Stimulated activated CD8-positive, alpha-beta memory T cell treated with anti-CD3 and anti-CD28 coated beads, Interleukin-4, amount 100 ng/mL, for 4 hours (primary cell): ENCODE measurements around the gene PHPT1.
"Not testable (repeated sequence)": the region's sequence is repeated elsewhere in the genome, so short reads cannot be mapped to it uniquely, and the experiment has no call there.

ENCODE experiments used
- DNase-seq, 2 donors: peaks; one replicate each; pipeline ENCODE4 v3.0.0-alpha.2; 2020; ENCODE audit warnings: low read depth in 2 of 2, low spot score in 1 of 2

The PHPT1 gene

DNA sequence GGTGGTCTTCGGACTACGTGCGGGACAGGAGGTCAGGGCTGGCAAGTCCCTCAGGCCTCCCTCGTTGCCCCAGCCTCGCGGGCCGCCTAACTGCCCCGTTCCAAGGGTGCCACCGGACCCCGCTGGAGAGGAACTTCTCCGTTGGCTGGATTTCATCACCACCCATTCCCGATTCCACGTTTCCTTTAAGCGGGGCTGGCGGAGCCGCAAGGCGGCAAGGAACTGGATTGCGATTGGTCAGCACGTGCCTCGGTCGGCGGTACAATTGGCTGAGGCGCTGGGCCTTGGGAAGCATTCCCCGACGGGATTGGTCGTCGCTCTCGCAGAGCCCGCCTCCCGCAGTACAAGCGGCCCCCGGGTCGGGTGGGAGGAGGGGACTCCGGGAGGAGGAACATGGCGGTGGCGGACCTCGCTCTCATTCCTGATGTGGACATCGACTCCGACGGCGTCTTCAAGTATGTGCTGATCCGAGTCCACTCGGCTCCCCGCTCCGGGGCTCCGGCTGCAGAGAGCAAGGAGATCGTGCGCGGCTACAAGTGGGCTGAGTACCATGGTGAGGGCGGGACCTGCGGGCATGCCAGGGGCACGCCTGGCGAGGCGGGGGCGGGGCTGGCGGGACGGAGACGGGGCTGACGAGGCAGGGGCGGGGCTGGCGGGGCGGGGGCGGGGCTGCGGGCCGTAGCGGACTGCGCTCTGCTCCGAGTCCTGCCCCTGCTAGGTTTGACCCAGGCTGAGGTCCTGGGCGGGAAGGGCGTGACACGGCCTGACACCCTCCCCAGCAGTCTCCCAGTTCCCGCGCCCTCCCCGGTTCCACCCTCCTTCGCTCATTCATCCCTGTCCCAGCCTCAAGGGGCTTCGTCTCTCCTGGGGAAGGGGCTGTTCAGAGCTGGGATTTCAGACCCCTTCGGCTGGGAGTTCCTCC is at the start of gene PHPT1:
Gene PHPT1 (plus strand): TSS at position 372 of the 922 bp plus-strand sequence. CDS start 22 bp downstream, at position 394.
- DNase-seq: peak; percentile 86 to 93

- peak; percentile 72 to 88 for DNase-seq
These were observed 49.2 kb upstream of the PHPT1 start for GRCh38 chr9:136799854-136800657.

- no peak for DNase-seq
These were observed 46.9 kb upstream of the PHPT1 start for GRCh38 chr9:136802321-136802720.

GRCh38 chr9:136803009-136803550 is 46.1 kb upstream of the PHPT1 start:
- DNase-seq: not testable (repeated sequence)

- DNase-seq: no peak
These were observed 45.4 kb upstream of the PHPT1 start for GRCh38 chr9:136803551-136804508.

GRCh38 chr9:136804509-136805206 is 44.6 kb upstream of the PHPT1 start:
- DNase-seq: no peak

GRCh38 chr9:136805207-136805740 is 43.9 kb upstream of the PHPT1 start:
- DNase-seq: no peak

- no peak for DNase-seq
These were observed 43.1 kb upstream of the PHPT1 start for GRCh38 chr9:136806067-136806466.

GRCh38 chr9:136806631-136807201 is 42.5 kb upstream of the PHPT1 start:
- no peak for DNase-seq

DNA sequence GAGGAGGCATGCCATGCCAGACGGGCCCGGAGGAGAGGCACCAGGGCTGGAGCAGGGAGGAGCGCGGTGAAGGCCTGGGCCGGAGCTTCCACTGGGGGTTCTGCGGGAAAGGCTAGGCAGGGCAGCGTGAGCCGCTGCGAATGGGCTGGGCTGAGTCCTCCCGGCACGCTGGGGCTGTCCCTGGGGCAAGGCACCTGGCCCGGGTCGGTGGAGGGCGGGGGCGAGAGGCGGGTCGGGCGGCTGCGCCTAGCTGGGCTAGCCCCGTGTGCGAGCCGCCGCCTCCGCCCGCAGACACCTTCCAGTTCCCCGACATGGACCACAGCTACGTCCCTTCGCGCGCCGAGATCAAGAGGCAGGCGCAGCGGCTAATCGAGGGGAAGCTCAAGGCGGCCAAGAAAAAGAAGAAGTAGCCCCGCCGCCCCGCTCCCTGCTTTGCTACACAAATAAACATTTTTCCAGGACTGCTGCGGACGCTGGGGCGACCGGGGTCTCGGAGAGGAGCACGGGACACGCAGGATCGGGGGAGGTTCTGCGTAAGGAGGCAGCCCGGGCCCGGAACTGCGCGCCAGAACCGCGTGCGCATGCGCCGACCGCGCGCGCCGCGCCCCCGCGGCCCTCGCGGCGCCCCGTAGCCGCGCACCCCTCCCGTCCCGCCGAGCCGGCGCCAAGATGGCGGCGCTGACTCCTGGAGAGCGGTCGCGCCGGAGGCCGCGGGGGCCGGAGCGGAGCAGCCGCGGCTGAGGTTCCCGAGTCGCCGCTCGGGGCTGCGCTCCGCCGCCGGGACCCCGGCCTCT is 41.7 kb upstream of the PHPT1 start, which contains the start of gene RABL6:
Gene RABL6 (plus strand): TSS at position 668 of the 794 bp plus-strand sequence. CDS start 249 bp downstream, outside the sequence.
- peak; percentile 49 to 58 for DNase-seq

GRCh38 chr9:136808075-136808805 is 41.0 kb upstream of the PHPT1 start:
- DNase-seq: peak; percentile 19 to 22

GRCh38 chr9:136808806-136809158 is 40.4 kb upstream of the PHPT1 start:
- DNase-seq: no peak

GRCh38 chr9:136814725-136815421 is 34.3 kb upstream of the PHPT1 start:
- no peak for DNase-seq

DNA sequence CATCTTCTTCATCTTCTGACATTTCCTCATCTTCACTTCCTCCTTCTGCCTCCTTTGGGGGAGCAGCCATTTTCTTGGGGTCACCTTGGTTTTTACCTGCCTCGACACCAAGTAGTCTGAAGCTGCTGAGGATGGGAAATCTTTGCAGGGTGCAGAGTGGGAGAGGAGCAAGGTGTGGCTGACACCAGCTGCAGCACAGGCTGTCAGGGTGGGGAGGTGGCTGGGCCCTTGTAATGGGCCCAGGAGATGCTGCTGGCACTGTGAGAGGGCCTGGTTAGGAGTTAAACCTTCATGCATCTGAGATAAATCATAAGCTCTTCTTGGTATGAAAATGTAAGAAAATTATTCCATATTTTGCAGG is 33.8 kb upstream of the PHPT1 start:
- DNase-seq: no peak

DNA sequence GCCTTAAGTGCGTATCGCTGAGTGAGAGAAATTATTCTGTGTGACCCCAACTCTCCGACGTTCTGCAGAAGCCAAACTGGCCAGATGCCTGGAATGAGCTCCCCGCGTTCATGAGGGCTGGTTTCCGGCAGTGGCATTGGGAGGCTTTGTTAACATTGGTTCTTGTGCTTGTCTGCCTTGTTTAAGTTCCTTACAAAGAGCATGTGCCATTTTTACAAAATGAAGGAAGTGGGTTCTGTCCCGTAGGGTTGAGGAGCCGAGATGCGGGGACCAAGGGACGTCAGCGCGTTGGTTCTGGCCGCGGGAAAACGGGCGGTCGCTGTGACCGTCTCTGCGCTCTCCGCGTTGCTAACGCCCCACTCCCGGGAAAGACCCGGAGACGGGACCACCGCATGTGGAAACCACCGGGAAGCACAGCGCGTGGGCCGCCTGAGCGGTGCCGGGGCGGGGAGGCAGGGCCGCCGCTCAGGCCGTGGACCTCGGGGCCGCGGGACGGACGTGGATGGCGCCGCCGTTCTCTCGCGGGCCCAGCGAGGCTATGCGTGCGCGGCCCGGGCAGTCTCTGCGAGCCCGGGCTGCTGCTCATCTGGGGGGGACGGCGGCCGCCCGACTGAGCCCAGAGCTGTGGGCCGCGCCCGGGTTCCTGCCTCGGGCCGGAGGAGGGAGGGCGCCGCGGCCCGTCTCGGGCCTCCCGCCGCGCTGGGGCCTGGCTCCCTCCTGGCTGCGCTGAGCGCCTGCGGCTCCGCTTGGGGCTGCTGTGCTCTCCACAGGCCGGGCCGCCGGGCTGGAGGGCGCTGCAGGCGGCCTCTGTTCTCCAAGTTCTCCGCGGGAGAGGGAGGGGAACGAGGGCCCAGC is 28.0 kb upstream of the PHPT1 start:
- DNase-seq: no peak

GRCh38 chr9:136821826-136822544 is 27.2 kb upstream of the PHPT1 start:
- DNase-seq: no peak
